NCI-H2227 (cell line): ENCODE data around the gene HYAL1.
"Not testable (repeated sequence)": the region's sequence is repeated elsewhere in the genome, so short reads cannot be mapped to it uniquely, and the experiment has no call there.

Experiments used
- DNase-seq: peaks from one replicate; lab custom pipeline; 2025; ENCODE audit not compliant: unreplicated experiment; lab: John Stamatoyannopoulos, UW

Gene HYAL1

GRCh38 chr3:50294492-50295403, 8.6 kb downstream of the HYAL1 start:
- no peak for DNase-seq

GRCh38 chr3:50294089-50294488, 9.3 kb downstream of the HYAL1 start:
- no peak for DNase-seq

- DNase-seq: no peak
These were observed 10.1 kb downstream of the HYAL1 start for GRCh38 chr3:50293079-50293801.

- peak; percentile 96 for DNase-seq
These were observed 11.0 kb downstream of the HYAL1 start, which contains the start of gene IFRD2 for GRCh38 chr3:50292159-50293078. TSS of gene IFRD2 (minus strand) at chr3:50292429. CDS start at chr3:50292274, 155 bp downstream.

- DNase-seq: no peak
These were observed 13.2 kb downstream of the HYAL1 start for GRCh38 chr3:50290161-50290641.

- no peak for DNase-seq
These were observed 14.2 kb downstream of the HYAL1 start for GRCh38 chr3:50289130-50289529.

- DNase-seq: no peak
These were observed 14.9 kb downstream of the HYAL1 start for GRCh38 chr3:50288387-50289007.

GRCh38 chr3:50287262-50287661, 16.1 kb downstream of the HYAL1 start:
- DNase-seq: no peak

GRCh38 chr3:50286322-50287227, 16.8 kb downstream of the HYAL1 start:
- no peak for DNase-seq

- not testable (repeated sequence) for DNase-seq
These were observed 19.3 kb downstream of the HYAL1 start for GRCh38 chr3:50284121-50284520.

- DNase-seq: no peak
These were observed 23.9 kb downstream of the HYAL1 start for GRCh38 chr3:50279255-50280016.

GRCh38 chr3:50278880-50279224, 24.5 kb downstream of the HYAL1 start, which contains the start of gene LSMEM2:
TSS of gene LSMEM2 (plus strand) at chr3:50279087. CDS start at chr3:50279114, 27 bp downstream.
- DNase-seq: no peak

GRCh38 chr3:50278123-50278879, 25.1 kb downstream of the HYAL1 start:
- no peak for DNase-seq

GRCh38 chr3:50276762-50277101, 26.6 kb downstream of the HYAL1 start:
- DNase-seq: no peak

GRCh38 chr3:50275996-50276761, 27.2 kb downstream of the HYAL1 start:
- DNase-seq: no peak

- no peak for DNase-seq
These were observed 28.0 kb downstream of the HYAL1 start for GRCh38 chr3:50275141-50275995.
